GM12878 (cell line): ENCODE measurements around the gene CLTCL1. TPM values are rescaled to one million over a fixed set of nuclear protein-coding genes. Genes with fewer than 3 reads are reported as not detected.

Experiments
- ATAC-seq: fragments of 200-7000 bp; cut with Tn5 transposase; 3 replicates; pipeline ENCODE4 v1.9.1; 2020; ENCODE audit warnings: mild to moderate bottlenecking, moderate library complexity
- BruUV-seq: library from RNA; stranded (reverse); fragments of 400-500 nt; replicated peaks from 2 replicates; lab custom pipeline; 2021; lab: Mats Ljungman, UMichigan
- CTCF ChIA-PET: fragments of 300-600 bp; sonication (Branson Sonifier 250); formaldehyde crosslinking; extraction: SDS; loops from one replicate; lab custom pipeline; 2021; ENCODE audit warnings: inconsistent platforms; lab: Yijun Ruan, JAX
- POLR2A ChIA-PET: fragments of 350-600 bp; formaldehyde crosslinking; extraction: SDS; loops from one replicate; lab custom pipeline; 2021; ENCODE audit warnings: inconsistent platforms; lab: Charles Lee
- RAD21 ChIA-PET: fragments of 300-600 bp; sonication (Branson Sonifier 250); formaldehyde crosslinking; loops from one replicate; lab custom pipeline; 2023; ENCODE audit warnings: antibody characterized with exemption; ENCODE audit not compliant: unreplicated experiment; lab: Charles Lee
- SMC1A ChIA-PET: fragments of 300-600 bp; sonication (Branson Sonifier 250); formaldehyde crosslinking; loops from one replicate; lab custom pipeline; 2023; ENCODE audit not compliant: unreplicated experiment, uncharacterized antibody; lab: Charles Lee
- DNase-seq: peaks from one replicate; pipeline ENCODE4 v3.0.0-alpha.2; 2011; ENCODE audit warnings: low read depth, low spot score
- FAIRE-seq: peaks from 3 replicates; lab custom pipeline; 2011; peaks lifted over from hg19 to GRCh38; lab: Jason Lieb, UNC
- H2AFZ ChIP-seq: 2 replicates; pipeline ENCODE4 v1.6.0; 2011; ENCODE audit warnings: low read depth, low read length, control low read depth; ENCODE audit not compliant: control insufficient read depth
- H3K27ac ChIP-seq: 2 replicates; pipeline ENCODE4 v1.5.1; 2011; ENCODE audit warnings: control low read depth; ENCODE audit not compliant: control insufficient read depth, insufficient read depth
- H3K27me3 ChIP-seq, 2 experiments: replicated peaks in 1 of 2; 2 replicates each; pipeline versions ENCODE4 v1.6.0 to v1.6.1; 2011; ENCODE audit warnings: low read length in 1 of 2; ENCODE audit not compliant: control insufficient read depth in 2 of 2, insufficient read depth in 2 of 2
- H3K36me3 ChIP-seq, 2 experiments: 2 replicates each; pipeline ENCODE4 v1.5.1; 2011; ENCODE audit warnings: low read length in 1 of 2; ENCODE audit not compliant: control insufficient read depth in 2 of 2, insufficient read depth in 2 of 2
- H3K4me1 ChIP-seq: 2 replicates; pipeline ENCODE4 v1.6.1; 2011; ENCODE audit warnings: mild to moderate bottlenecking, low read length, moderate library complexity, mixed read lengths; ENCODE audit not compliant: control insufficient read depth, insufficient read depth
- H3K4me2 ChIP-seq: 2 replicates; pipeline ENCODE4 v1.6.0; 2011; ENCODE audit warnings: control low read depth; ENCODE audit not compliant: control insufficient read depth, insufficient read depth
- H3K4me3 ChIP-seq: fragments of 200-600 bp; sonication (generic); 2 replicates; pipeline ENCODE4 v1.5.1; 2016
- H3K79me2 ChIP-seq: 2 replicates; pipeline ENCODE4 v1.6.0; 2011; ENCODE audit warnings: low read length; ENCODE audit not compliant: control insufficient read depth, insufficient read depth
- H3K9ac ChIP-seq: 2 replicates; pipeline ENCODE4 v1.8.0; 2011; ENCODE audit warnings: low read length, control low read depth, mixed read lengths; ENCODE audit not compliant: control insufficient read depth, insufficient read depth
- H3K9me3 ChIP-seq: replicated peaks from 3 replicates; pipeline ENCODE4 v1.5.1; 2011; ENCODE audit warnings: mild to moderate bottlenecking, low read length; ENCODE audit not compliant: control insufficient read depth, insufficient read depth
- H4K20me1 ChIP-seq: 2 replicates; pipeline ENCODE4 v1.6.0; 2011; ENCODE audit not compliant: control insufficient read depth, insufficient read depth
- EGR1 ChIP-seq, 2 experiments: IDR thresholded peaks; 1 replicate in 1 of 2; 2 replicates in 1 of 2; pipeline ENCODE4 v1.6.1; 2011 to 2012; ENCODE audit warnings: low read depth in 2 of 2, low read length in 2 of 2, borderline replicate concordance in 1 of 2, mild to moderate bottlenecking in 1 of 2, moderate library complexity in 1 of 2
- KAT2A ChIP-seq: conservative IDR thresholded peaks from 2 replicates; pipeline ENCODE4 v1.6.1; 2011; ENCODE audit warnings: low read depth, low read length; ENCODE audit not compliant: control insufficient read depth
- MEF2B ChIP-seq: fragments of 450-650 bp; IDR thresholded peaks from 2 replicates; pipeline ENCODE4 v1.6.1; 2018; ENCODE audit warnings: mild to moderate bottlenecking, moderate library complexity; ENCODE audit not compliant: partially characterized antibody, poor library complexity, severe bottlenecking
- MTA3 ChIP-seq: IDR thresholded peaks from 2 replicates; pipeline ENCODE4 v1.6.1; 2012; ENCODE audit warnings: low read length, inconsistent platforms, borderline replicate concordance
- PAX8 ChIP-seq: fragments of 450-650 bp; IDR thresholded peaks from 2 replicates; pipeline ENCODE4 v1.6.1; 2017; ENCODE audit warnings: mild to moderate bottlenecking, moderate library complexity
- RCOR1 ChIP-seq: conservative IDR thresholded peaks from 2 replicates; pipeline ENCODE4 v1.6.1; 2012; ENCODE audit warnings: low read depth, low read length, improper control_type of control experiment
- RFX5 ChIP-seq: IDR thresholded peaks from 2 replicates; pipeline ENCODE4 v1.6.1; 2011; ENCODE audit warnings: low read depth, low read length, improper control_type of control experiment
- WGBS: methylation state at CpG from one replicate; pipeline ENCODE4 v1.1.6; 2016; ENCODE audit warnings: low lambda C conversion rate; ENCODE audit not compliant: insufficient replicate concordance, insufficient coverage; ENCODE audit errors: missing lambda C conversion rate; 5-methylcytosine and 5-hydroxymethylcytosine counted together
- in situ Hi-C: fragments of 300-500 bp; cut with MboI; formaldehyde crosslinking; loops from 9 replicates; pipeline ENCODE4 v1.14.3; 2018; ENCODE audit warnings: mixed read lengths
- intact Hi-C: fragments of 100-400 bp; cut with micrococcal nuclease; formaldehyde crosslinking; loops from one replicate; pipeline ENCODE4 v1.14.2; 2022; ENCODE audit not compliant: unreplicated experiment
- polyA plus RNA-seq, 11 experiments: library from polyadenylated mRNA; depleted of rRNA in 4 of 11; unstranded in 6 of 11; stranded (reverse) in 5 of 11; fragments of >200 nt; fragmentation: Nextera tagmentation in 4 of 11; fragmentation: Illumina TruSeq in 1 of 11; extraction: Ambion mirVana in 4 of 11; extraction: Trizol in 1 of 11; gene quantifications; 1 replicate in 1 of 11; 2 replicates in 10 of 11; pipeline versions ENCODE4 v1.2.1 to v1.2.3, GENCODE V29; 2011 to 2016; ENCODE audit warnings: inconsistent platforms in 2 of 11, missing spikeins in 2 of 11, low read depth in 1 of 11
- total RNA-seq, 4 experiments: library from RNA; depleted of rRNA in 3 of 4; stranded (reverse); fragments of >200 nt in 3 of 4; fragmentation: Illumina TruSeq in 1 of 4; extraction: Trizol in 1 of 4; gene quantifications; 2 replicates each; pipeline versions ENCODE4 v1.2.1 to v1.2.3, GENCODE V29; 2013 to 2021
- TF ChIP-seq, protein P1 (sequence below): IDR thresholded peaks from 2 replicates; pipeline ENCODE4 v1.6.1; 2012; ENCODE audit warnings: low read depth, low read length, improper control_type of control experiment

Gene CLTCL1
- total and polyA plus RNA-seq, 10 of the 15 experiments (the other 5 are each of a cell fraction or from before 2014, with no cell fraction given), result under 0.01 to 0.35 (median 0.12) TPM; not detected in 2

DNA sequence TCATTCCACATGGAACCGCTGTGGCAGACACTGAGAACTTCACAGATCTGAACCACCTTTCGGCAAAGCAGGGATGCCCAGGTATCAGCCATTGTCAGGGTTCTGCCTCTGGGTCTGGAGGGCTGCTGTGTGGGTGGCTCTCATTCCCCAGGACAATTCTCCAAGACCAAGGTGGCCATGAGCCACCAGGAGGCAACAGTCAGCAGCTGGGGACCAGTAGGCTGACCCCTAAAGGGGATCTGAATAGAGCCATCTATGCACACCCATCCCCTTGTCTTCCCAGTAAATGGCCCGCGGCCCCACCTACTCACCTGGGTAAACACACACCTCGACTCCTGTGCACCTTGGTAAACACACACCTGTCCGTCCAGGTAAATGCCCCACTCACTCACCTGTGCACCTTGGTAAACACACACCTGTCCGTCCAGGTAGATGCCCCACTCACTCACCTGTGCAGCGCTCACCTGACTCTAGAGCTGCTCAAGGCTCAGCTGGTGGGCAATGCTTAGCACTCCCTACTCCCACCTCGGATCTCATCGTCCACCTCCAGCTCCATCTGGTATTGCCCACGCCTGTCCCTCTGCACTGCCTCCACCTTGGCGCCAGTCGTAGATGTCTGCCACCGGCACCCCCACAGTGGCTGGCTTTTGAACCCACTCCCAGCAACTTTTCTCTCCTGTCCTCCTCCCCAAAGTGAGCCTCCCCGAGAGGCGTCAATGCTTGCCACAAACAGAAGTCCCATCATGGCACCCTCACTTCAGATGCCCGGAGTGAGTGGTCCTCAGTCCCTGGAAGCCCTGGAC lies 123.2 kb downstream of the CLTCL1 start:
- ATAC-seq (no peak), DNase-seq (no peak), FAIRE-seq (no peak)
- Histone ChIP-seq H3K27me3 (peaks cover 5 to 11% of the 10 kb centered on the region in 2 experiments; a peak in 3 of 4 replicates), H4K20me1 (no peaks in the 10 kb centered on the region), H3K4me1 (peaks cover 13% of the 10 kb centered on the region), H3K9me3 (no peaks in the 10 kb centered on the region), H3K36me3 (no peaks in the 10 kb centered on the region), H3K9ac (no peak overlapping the region), H3K4me3 (no peak overlapping the region), H3K4me2 (no peak overlapping the region), H2AFZ (no peak overlapping the region), H3K27ac (no peak overlapping the region), H3K79me2 (peaks cover 21% of the 10 kb centered on the region)
- 53% methylated on average over 17 of the region's 17 CpGs for WGBS
- intact Hi-C loops, result no loop called here
- SMC1A ChIA-PET, result no interaction called here
- BruUV-seq, result no TSS peak
- RAD21 ChIA-PET, result no interaction called here
- no peak for TF ChIP-seq PAX8
- TF ChIP-seq MEF2B, result no peak
- no peak for TF ChIP-seq RCOR1
- TF ChIP-seq RFX5, result no peak
- TF ChIP-seq EGR1 (IDR thresholded peaks at IDR 0.05; ENCODE audit: borderline replicate concordance in 1 of 2, low read depth in 2 of 2, low read length in 2 of 2), result no peak
- TF ChIP-seq, protein P1, sequence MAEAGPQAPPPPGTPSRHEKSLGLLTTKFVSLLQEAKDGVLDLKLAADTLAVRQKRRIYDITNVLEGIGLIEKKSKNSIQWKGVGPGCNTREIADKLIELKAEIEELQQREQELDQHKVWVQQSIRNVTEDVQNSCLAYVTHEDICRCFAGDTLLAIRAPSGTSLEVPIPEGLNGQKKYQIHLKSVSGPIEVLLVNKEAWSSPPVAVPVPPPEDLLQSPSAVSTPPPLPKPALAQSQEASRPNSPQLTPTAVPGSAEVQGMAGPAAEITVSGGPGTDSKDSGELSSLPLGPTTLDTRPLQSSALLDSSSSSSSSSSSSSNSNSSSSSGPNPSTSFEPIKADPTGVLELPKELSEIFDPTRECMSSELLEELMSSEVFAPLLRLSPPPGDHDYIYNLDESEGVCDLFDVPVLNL, result no peak
- no peak for TF ChIP-seq KAT2A
- no peak for TF ChIP-seq MTA3
- in situ Hi-C loops, result no loop called here
- POLR2A ChIA-PET, result no interaction called here
- CTCF ChIA-PET, result interaction anchor here (1.8 kb wide), 1 partner anchor 11 kb away, joined by 4 read pairs; no protein-coding TSS in a partner anchor
